Measurements from ENCODE around the gene NR4A2.

NR4A2 gene

DNA sequence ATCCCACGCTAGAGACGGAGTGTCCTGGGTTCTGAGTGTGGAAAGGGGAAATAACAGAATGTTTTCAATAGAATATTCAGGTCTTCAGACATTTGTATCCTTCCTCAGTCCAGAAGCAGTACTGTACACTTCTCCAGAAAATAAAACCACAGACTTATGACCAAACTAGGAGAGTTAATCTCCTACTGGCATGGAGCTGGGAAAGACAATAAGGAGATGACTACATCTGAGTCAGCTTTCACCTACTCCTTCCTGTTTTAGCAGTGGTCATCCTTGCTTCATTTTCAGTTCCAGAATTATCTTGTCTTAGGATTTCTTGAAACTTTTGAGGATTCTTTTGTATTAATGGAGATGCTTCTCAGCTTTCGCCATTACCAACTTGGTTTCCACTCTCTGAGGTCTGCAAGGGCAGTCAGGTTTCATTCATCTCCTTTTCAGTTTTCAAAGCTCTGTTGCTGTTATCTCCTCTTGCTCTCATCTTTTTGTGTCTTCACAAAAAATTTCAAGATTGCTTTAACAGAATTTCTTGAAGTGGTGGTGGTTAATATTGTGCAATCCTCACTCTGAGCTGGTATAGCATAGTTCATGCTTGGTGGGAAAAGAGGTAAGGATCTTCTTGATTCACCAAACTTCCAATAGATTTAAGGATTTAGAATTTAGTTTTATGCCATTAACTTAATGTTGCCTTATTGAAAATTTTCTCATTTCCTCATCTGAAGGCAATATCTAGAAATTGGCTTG, 23.7 kb upstream of the NR4A2 start:
- TF ChIP-seq, protein P1, sequence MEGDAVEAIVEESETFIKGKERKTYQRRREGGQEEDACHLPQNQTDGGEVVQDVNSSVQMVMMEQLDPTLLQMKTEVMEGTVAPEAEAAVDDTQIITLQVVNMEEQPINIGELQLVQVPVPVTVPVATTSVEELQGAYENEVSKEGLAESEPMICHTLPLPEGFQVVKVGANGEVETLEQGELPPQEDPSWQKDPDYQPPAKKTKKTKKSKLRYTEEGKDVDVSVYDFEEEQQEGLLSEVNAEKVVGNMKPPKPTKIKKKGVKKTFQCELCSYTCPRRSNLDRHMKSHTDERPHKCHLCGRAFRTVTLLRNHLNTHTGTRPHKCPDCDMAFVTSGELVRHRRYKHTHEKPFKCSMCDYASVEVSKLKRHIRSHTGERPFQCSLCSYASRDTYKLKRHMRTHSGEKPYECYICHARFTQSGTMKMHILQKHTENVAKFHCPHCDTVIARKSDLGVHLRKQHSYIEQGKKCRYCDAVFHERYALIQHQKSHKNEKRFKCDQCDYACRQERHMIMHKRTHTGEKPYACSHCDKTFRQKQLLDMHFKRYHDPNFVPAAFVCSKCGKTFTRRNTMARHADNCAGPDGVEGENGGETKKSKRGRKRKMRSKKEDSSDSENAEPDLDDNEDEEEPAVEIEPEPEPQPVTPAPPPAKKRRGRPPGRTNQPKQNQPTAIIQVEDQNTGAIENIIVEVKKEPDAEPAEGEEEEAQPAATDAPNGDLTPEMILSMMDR (IDR thresholded peaks at IDR 0.05; ENCODE audit: control insufficient read depth, extremely low read depth, insufficient read depth), result no peak
- DNase-seq (ENCODE audit: low read depth), result no peak
- no peak overlapping the region for H3K4me3 ChIP-seq (ENCODE audit: low read depth, low read length)

DNA sequence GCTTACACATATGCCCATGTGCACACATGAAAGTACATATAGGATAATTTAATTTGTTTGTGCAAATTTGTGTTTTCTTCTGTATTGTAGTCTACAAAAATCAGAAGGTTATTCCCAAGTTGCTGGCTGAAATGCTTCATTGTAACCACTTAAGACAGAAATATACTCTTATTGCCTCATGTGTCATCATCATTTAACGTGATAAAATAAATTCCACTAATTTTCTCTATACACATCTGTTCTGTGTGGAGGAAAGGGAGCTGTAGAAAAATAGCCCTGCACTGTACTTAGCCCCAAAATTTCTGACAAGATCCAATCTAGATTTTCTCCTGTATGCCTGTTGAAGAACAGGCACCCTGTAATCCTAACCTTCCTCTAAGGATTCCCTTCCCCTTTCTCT, 20.4 kb upstream of the NR4A2 start:
- no peak overlapping the region for H3K4me3 ChIP-seq (ENCODE audit: low read depth, low read length)
- no peak for DNase-seq (ENCODE audit: low read depth)
- TF ChIP-seq, protein P1 (IDR thresholded peaks at IDR 0.05; ENCODE audit: control insufficient read depth, extremely low read depth, insufficient read depth), result no peak

DNA sequence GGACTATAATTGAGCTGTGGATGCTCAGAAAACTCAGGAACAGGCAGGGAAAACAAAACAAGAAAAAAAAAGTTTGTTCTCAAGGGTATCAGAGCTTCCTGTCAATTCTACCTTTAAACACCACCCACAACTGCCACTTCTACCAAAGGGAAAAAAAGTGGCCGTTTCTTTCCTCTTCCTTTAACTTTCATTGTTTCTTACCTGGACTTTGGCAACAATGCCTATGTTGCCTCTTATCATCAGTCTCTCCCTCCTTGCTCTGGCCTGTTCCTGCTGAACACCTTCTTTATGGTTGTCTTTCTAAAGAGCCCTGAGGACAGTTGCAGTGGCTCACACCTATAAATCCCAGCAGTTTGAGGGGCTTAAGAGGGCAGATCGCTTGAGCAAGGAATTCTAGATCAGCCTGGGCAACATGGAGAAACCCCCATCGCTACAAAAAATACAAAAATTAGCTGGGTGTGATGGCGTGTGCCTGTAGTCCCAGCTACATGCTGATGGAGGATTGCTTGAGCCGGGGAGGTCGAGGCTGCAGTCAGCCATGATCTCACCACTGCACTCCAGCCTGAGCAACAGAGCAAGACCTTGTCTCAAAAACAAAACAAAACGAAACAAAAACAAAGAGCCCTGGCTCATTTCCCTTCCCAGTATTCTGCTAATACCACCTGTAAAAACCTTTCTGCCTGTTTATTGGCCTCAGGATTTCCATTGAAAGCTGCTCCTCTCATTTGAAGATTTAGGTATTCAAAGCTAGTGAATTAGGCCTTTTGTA, 18.0 kb upstream of the NR4A2 start:
- no peak overlapping the region for H3K4me3 ChIP-seq (ENCODE audit: low read depth, low read length)
- no peak for DNase-seq (ENCODE audit: low read depth)
- TF ChIP-seq, protein P1 (IDR thresholded peaks at IDR 0.05; ENCODE audit: control insufficient read depth, extremely low read depth, insufficient read depth), result no peak

DNA sequence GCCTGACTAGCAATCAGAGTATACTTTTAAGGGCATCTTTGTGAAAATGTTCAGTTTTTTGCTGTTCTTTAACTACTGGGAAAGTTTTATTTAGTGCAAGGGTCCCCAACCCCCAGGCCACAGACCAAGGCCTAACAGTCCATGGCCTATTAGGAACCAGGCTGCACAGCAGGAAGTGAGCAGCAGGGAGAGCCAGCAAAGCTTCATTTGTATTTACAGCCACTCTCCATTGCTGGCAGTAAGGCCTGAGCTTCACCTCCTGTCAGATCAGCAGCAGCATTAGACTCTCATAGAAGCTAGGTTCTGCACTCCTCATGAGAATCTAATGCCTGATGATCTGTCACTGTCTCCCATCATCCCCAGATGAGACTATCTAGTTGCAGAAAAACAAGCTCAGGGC, 17.1 kb upstream of the NR4A2 start:
- TF ChIP-seq, protein P1 (IDR thresholded peaks at IDR 0.05; ENCODE audit: control insufficient read depth, extremely low read depth, insufficient read depth), result no peak
- no peak for DNase-seq (ENCODE audit: low read depth)
- H3K4me3 ChIP-seq (ENCODE audit: low read depth, low read length), result no peak overlapping the region

DNA sequence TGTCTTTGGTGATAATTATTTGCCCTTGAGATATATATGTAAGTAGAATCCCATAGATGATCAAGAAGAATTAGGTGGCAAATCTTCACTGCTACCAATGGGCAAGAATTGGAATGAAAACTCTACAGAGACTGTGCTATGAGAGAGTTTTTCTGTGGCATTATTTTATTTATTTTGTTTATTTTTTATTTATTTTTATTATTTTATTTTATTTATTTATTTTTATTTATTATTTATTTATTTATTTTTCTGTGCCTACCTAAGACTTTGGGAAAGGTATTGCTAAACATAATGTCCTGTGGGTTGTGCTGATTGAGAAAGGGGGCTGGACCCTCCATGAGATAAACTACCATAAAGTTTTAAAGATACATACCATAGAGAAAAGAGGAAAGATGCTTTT, 16.6 kb upstream of the NR4A2 start:
- DNase-seq (ENCODE audit: low read depth), result no peak
- TF ChIP-seq, protein P1 (IDR thresholded peaks at IDR 0.05; ENCODE audit: control insufficient read depth, extremely low read depth, insufficient read depth), result no peak
- H3K4me3 ChIP-seq (ENCODE audit: low read depth, low read length), result no peak overlapping the region

DNA sequence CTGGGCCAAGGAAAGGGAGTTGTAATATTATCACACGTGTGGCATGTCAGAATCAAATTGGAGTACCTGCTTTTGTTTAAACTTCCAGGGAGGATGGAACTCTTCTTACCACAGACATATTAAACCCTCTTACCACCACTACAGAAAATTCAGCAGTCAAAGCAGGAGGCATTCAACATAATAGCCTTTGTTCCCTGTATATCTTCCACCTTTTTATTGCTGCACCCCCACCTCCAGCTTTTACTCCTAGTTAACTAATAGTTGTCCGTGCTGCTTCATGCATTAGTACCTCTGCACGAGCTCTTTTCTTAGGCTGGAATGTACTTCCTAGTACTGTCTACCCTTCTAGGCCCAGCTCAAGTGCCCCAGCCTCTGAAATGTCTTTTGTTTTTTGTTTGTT, 14.9 kb upstream of the NR4A2 start:
- no peak overlapping the region for H3K4me3 ChIP-seq (ENCODE audit: low read depth, low read length)
- TF ChIP-seq, protein P1 (IDR thresholded peaks at IDR 0.05; ENCODE audit: control insufficient read depth, extremely low read depth, insufficient read depth), result no peak

More for the DNA sequence above, 14.9 kb upstream of the NR4A2 start:
- DNase-seq (ENCODE audit: low read depth), result no peak
